SU-DHL-6 (cell line): ENCODE data around the gene SPOCK1.
A peak's percentile ranks its signal among the peaks of the same experiment; 100 is the strongest.

Source experiments
- CTCF ChIP-seq: fragments of 200-600 bp; sonication (generic); IDR thresholded peaks from one replicate; pipeline ENCODE4 v1.5.1; 2017; ENCODE audit warnings: antibody characterized with exemption, mild to moderate bottlenecking, low read length, moderate library complexity; ENCODE audit not compliant: insufficient read depth, poor library complexity, severe bottlenecking
- EZH2phosphoT487 ChIP-seq: fragments of 200-600 bp; sonication (generic), shearing (Covaris generic); conservative IDR thresholded peaks from 2 replicates; pipeline ENCODE4 v1.6.1; 2018; ENCODE audit warnings: mild to moderate bottlenecking, antibody characterized with exemption, low read length, moderate library complexity, mixed read lengths

GRCh38 chr5:137220523-137220927 is 278.6 kb downstream of the SPOCK1 start:
- TF ChIP-seq CTCF, result peak; percentile 23
- no peak for TF ChIP-seq EZH2phosphoT487
